HL-60 (cell line): ENCODE data around the gene CFAP99.
"Not testable (repeated sequence)": the region's sequence is repeated elsewhere in the genome, so short reads cannot be mapped to it uniquely, and the experiment has no call there.

ENCODE experiments used
- DNase-seq, 2 experiments: peaks; one replicate each; pipeline ENCODE4 v3.0.0-alpha.2; 2010 to 2020; ENCODE audit warnings: low read depth in 1 of 2, low spot score in 1 of 2
- H3K27ac ChIP-seq: fragments of 250-450 bp; sonication (Bioruptor Pico); replicated peaks from 2 replicates; pipeline ENCODE4 v1.5.1; 2020; ENCODE audit warnings: mild to moderate bottlenecking, moderate library complexity
- H3K27me3 ChIP-seq: fragments of 250-450 bp; sonication (Bioruptor Pico); 2 replicates; pipeline ENCODE4 v1.5.1; 2021; ENCODE audit warnings: mild to moderate bottlenecking, moderate library complexity; ENCODE audit not compliant: insufficient read depth, poor library complexity, severe bottlenecking
- H3K4me3 ChIP-seq: replicated peaks from 2 replicates; pipeline ENCODE4 v1.5.1; 2011; ENCODE audit warnings: mild to moderate bottlenecking, control low read depth, low read length; ENCODE audit not compliant: insufficient read depth
- GABPA ChIP-seq: IDR thresholded peaks from 2 replicates; pipeline ENCODE4 v1.6.1; 2012; ENCODE audit warnings: low read depth
- POLR2AphosphoS5 ChIP-seq: IDR thresholded peaks from 2 replicates; pipeline ENCODE4 v1.6.1; 2012; ENCODE audit warnings: low read depth
- SPI1 ChIP-seq: IDR thresholded peaks from 2 replicates; pipeline ENCODE4 v1.6.1; 2012; ENCODE audit warnings: low read depth, mild to moderate bottlenecking, borderline replicate concordance
- TF ChIP-seq, protein P1 (sequence below): IDR thresholded peaks from 2 replicates; pipeline ENCODE4 v1.6.1; 2012; ENCODE audit warnings: low read depth; ENCODE audit not compliant: insufficient replicate concordance
- TF ChIP-seq, protein P2 (sequence below): IDR thresholded peaks from one replicate; pipeline ENCODE4 v1.5.1; 2011; ENCODE audit warnings: low read length, control low read depth, inconsistent platforms; ENCODE audit not compliant: insufficient read depth

CFAP99 gene

DNA sequence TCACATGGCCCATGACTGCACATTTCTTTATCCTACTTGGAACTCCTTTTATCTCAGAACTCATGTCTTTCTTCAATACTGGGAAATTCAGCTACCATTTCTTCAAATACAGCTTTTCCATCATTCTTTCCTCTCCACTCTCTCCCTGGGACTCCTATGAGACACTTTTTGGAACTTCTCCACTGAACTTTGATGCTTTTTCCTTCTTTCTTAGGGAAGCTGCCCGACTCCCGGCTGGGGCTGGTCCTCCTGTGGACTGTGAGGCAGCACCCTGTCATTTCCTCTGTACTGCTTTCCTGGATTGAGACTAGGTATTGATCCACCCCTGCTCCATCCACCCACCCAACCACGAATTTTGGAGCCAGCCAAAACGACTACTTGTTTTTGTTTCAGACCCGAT is 40.4 kb upstream of the CFAP99 start:
- DNase-seq, result no peak
- Histone ChIP-seq H3K27ac (no peak overlapping the region), H3K4me3 (no peak overlapping the region), H3K27me3 (no peaks in the 10 kb centered on the region)
- TF ChIP-seq, protein P1, sequence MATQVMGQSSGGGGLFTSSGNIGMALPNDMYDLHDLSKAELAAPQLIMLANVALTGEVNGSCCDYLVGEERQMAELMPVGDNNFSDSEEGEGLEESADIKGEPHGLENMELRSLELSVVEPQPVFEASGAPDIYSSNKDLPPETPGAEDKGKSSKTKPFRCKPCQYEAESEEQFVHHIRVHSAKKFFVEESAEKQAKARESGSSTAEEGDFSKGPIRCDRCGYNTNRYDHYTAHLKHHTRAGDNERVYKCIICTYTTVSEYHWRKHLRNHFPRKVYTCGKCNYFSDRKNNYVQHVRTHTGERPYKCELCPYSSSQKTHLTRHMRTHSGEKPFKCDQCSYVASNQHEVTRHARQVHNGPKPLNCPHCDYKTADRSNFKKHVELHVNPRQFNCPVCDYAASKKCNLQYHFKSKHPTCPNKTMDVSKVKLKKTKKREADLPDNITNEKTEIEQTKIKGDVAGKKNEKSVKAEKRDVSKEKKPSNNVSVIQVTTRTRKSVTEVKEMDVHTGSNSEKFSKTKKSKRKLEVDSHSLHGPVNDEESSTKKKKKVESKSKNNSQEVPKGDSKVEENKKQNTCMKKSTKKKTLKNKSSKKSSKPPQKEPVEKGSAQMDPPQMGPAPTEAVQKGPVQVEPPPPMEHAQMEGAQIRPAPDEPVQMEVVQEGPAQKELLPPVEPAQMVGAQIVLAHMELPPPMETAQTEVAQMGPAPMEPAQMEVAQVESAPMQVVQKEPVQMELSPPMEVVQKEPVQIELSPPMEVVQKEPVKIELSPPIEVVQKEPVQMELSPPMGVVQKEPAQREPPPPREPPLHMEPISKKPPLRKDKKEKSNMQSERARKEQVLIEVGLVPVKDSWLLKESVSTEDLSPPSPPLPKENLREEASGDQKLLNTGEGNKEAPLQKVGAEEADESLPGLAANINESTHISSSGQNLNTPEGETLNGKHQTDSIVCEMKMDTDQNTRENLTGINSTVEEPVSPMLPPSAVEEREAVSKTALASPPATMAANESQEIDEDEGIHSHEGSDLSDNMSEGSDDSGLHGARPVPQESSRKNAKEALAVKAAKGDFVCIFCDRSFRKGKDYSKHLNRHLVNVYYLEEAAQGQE, result no peak
- TF ChIP-seq GABPA (no peak), SPI1 (no peak), POLR2AphosphoS5 (no peak)
- TF ChIP-seq, protein P2, sequence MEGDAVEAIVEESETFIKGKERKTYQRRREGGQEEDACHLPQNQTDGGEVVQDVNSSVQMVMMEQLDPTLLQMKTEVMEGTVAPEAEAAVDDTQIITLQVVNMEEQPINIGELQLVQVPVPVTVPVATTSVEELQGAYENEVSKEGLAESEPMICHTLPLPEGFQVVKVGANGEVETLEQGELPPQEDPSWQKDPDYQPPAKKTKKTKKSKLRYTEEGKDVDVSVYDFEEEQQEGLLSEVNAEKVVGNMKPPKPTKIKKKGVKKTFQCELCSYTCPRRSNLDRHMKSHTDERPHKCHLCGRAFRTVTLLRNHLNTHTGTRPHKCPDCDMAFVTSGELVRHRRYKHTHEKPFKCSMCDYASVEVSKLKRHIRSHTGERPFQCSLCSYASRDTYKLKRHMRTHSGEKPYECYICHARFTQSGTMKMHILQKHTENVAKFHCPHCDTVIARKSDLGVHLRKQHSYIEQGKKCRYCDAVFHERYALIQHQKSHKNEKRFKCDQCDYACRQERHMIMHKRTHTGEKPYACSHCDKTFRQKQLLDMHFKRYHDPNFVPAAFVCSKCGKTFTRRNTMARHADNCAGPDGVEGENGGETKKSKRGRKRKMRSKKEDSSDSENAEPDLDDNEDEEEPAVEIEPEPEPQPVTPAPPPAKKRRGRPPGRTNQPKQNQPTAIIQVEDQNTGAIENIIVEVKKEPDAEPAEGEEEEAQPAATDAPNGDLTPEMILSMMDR, result no peak

DNA sequence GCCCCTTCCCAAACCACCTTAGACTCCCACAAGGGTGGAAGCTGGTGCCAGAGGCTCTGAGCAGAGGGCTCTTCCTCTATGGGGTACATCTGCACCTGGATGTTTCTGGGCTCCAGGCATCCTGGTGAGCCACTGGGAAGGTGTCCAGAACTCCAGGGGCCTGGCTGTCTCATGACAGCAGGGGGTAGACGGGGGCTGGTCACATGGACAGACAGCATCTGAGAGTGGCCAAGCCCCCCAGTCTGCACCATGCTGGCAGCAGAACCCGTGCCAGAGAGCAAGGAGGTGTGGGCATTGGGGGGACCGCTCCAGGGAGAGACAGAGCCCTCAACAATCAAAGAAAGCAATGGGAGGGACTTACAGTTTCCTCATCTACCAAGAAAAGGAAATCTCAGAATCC is 39.9 kb upstream of the CFAP99 start:
- H3K27ac ChIP-seq, result no peak overlapping the region
- H3K27me3 ChIP-seq, result no peaks in the 10 kb centered on the region
- DNase-seq, result no peak
- TF ChIP-seq, protein P2, result no peak
- no peak for TF ChIP-seq GABPA
- no peak for TF ChIP-seq POLR2AphosphoS5
- no peak for TF ChIP-seq SPI1
- TF ChIP-seq, protein P1, result no peak
- no peak overlapping the region for H3K4me3 ChIP-seq

DNA sequence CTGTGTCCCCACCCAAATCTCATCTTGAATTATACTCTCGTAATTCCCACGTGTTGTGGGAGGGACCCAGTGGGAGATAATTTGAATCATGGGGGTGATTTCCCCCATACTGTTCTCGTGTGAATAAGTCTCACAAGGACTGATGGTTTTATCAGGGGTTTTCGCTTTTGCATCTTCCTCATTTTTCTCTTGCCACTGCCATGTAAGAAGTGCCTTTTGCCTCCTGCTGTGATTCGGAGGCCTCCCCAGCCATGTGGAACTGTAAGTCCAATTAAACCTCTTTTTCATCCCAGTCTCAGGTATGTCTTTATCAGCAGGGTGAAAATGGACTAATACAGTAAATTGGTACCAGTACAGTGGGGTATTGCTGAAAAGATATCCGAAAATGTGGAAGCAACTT is 38.2 kb upstream of the CFAP99 start:
- H3K27ac ChIP-seq, H3K27me3 ChIP-seq, DNase-seq, H3K4me3 ChIP-seq: not testable (repeated sequence)

DNA sequence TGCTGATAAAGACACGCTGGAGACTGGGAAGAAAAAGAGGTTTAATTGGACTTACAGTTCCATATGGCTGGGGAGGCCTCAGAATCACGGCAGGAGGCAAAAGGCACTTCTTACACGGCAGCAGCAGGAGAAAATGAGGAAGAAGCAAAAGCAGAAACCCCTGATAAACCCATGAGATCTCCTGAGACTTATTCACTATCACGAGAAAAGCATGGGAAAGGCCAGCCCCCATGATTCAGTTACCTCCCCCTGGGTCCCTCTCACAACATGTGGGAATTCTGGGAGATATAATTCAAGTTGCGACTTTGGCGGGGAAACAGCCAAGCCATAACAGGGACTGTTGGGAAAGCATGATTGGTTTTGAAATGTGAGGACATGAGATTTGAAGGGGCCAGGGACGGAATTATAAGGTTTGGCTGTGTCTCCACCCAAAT is 36.0 kb upstream of the CFAP99 start:
- not testable (repeated sequence) for H3K27ac ChIP-seq, DNase-seq, H3K4me3 ChIP-seq, H3K27me3 ChIP-seq
- TF ChIP-seq SPI1, result peak; percentile 52; the same call in 1 of the 2 replicates

DNA sequence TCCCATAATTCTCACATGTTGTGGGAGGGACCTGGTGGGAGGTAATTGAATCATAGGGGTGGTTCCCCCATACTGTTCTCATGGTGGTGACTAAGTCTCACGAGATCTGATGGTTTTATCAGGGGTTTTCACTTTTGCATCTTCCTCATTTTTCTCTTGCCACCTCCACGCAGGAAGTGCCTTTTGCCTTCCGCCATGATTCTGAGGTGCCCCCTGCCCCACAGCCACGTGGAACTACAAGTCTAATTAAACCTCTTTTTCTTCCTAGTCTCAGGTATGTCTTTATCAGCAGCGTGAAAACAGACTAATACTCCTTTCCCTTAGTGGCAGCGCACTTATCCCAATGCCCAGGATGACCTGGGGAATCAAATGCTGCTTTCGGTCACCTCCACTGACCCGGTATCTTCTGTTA is 35.5 kb upstream of the CFAP99 start:
- not testable (repeated sequence) for H3K27me3 ChIP-seq, DNase-seq, H3K4me3 ChIP-seq, H3K27ac ChIP-seq
